GM21528 (cell line): ENCODE data around the gene ANKRD37.
"Not testable (repeated sequence)": the region's sequence is repeated elsewhere in the genome, so short reads cannot be mapped to it uniquely, and the experiment has no call there.

ENCODE experiments used
- ATAC-seq: cut with Tn5 transposase; IDR thresholded peaks from one replicate; pipeline ENCODE4 v1.9.1; 2021; ENCODE audit warnings: mild to moderate bottlenecking, moderate library complexity; ENCODE audit not compliant: unreplicated experiment, low FRiP score

The ANKRD37 gene

DNA sequence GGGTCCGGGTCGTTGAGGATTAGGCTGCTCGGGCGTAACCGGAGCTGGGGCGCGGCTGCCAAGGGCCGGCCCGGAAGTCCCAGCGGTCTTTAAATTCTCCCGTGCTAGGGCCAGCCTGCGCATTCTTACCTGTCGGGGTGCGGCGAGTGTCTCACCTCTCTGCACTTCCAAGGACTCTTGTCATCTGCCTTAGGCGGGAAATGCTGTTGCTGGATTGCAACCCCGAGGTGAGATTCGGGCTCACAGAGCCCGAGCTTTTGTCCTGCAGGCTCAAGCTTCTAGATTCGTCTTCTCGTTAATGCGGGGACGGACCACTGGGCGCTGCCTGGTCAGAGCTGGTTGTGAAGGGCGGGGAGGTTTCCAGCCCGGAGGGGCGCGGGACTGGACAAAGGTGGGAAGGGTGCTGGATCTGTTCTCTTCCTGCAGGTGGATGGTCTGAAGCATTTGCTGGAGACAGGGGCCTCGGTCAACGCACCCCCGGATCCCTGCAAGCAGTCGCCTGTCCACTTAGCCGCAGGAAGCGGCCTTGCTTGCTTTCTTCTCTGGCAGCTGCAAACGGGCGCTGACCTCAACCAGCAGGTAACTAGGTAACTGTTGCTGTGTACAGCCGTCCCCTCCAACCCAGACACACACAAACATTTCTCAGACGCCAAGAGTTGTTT lies at the start of gene ANKRD37:
Gene ANKRD37, plus strand, starts transcription at position 118 of the 662 bp plus-strand sequence. Its CDS starts 83 bp downstream, at position 201.
- peak; percentile 10 for ATAC-seq

- ATAC-seq = no peak
These were observed 49.6 kb upstream of the ANKRD37 start for GRCh38 chr4:185346975-185347601.

- no peak for ATAC-seq
These were observed 45.0 kb upstream of the ANKRD37 start for GRCh38 chr4:185351691-185352090.

GRCh38 chr4:185352202-185352601 lies 44.4 kb upstream of the ANKRD37 start:
- no peak for ATAC-seq

DNA sequence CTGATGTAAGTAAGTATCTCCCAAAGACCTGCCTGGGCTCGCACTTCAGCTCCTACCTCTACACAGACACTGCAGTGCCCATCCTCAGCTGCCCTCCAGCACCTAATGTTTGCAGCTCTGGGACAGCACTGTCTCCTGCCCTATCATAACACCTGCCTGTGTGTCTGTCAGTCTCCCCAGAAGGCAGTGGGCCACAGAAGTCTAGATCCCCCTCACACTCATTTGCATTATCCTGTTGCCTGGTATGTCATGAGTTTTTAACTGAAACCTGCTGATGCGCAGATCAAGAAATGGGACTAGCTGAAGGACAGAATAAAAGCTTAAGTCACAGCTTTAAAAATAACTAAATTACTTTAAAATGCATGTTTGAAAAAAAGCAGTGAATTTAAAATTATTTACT lies 43.9 kb upstream of the ANKRD37 start:
- ATAC-seq = no peak

DNA sequence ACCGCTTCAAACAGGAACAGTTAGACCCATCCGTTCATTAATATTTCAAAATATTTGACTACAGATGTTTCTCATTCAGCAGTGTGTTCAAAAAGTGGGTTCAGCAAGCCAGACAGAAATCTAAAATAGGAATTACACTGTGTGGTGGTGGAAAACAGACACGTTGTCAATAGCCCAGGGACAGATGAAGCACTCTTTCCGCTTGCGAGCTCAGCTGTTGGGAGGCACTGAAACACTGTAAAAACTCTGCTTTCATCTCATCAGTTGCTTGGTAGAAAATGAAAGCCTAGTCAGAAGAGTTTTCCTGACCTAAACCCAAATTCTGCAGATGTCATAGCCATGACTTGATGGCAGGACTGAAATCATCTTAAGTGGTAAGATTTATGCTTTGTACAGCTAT lies 39.4 kb upstream of the ANKRD37 start:
- no peak for ATAC-seq

GRCh38 chr4:185357733-185358440 lies 38.8 kb upstream of the ANKRD37 start:
- no peak for ATAC-seq

- no peak for ATAC-seq
These were observed 38.1 kb upstream of the ANKRD37 start for GRCh38 chr4:185358514-185358913.

DNA sequence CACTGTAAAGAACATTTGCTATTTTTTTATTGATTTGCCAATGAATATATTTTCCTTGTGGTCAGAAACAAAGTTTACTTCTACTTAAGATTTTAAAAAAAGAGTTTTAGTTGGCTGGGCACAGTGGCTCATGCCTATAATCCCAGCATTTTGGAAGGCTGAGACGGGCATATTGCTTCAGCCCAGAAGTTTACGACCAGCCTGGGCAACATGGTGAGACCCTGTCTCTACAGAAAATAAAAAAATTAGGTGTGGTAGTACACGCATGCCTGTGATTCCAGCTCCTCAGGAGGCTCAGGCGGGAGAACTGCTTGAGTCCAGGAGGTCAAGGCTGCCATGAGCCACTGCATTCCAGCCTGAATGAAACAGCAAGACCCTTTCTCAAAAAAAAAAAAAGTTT lies 37.7 kb upstream of the ANKRD37 start:
- no peak for ATAC-seq

DNA sequence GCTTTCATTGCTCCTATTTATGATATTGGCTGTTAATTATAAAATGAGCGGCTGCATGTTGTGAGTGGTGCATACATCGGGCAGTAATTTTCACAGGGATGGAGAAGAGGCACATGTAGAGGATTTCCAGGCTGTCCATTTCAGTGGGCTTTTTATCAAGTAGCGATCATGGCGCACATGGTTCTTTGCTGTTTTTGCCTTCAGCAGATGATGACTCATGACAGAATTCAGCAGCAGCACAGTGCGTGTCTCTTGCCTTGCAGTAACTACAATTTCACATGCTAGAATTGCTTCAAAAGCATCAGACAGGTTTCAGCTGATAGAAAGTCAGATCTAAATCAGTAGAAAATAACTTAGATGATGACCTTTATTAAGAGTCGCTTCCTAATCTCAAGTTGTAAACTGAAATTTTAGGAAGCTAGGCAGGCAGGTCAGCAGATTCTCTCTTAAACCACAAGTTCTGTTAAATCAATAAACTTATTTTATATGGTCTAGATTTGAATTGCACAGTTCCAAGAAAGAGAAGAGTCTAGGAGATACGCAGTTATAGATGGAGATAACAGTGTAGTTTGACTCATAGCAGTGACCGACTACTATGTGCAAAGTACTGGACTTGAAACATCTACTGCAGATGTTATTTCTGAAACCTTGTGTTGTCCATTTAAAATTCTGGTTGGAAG lies 36.7 kb upstream of the ANKRD37 start:
- no peak for ATAC-seq

- ATAC-seq = no peak
These were observed 34.8 kb upstream of the ANKRD37 start for GRCh38 chr4:185361872-185362271.

DNA sequence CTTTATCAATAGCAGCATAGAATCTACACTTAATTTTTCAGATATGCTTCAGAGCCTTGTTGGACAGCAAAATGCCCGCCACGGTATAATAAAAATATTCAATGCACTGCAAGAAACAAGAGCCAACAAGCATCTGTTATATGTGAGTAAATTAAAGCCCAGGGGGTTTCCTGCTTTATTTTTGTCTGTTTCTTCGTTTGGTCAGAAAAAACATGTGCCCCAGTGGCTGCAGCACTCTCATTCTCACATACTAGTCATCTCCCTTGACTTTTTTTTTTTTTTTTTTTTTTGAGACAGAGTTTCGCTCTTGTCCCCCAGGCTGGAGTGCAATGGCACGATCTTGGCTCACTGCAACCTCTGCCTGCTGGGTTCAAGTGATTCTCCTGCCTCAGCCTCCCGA lies 34.1 kb upstream of the ANKRD37 start:
- ATAC-seq = not testable (repeated sequence)

- no peak for ATAC-seq
These were observed 33.4 kb upstream of the ANKRD37 start for GRCh38 chr4:185363251-185363650.

GRCh38 chr4:185364886-185365285 lies 31.8 kb upstream of the ANKRD37 start:
- no peak for ATAC-seq

DNA sequence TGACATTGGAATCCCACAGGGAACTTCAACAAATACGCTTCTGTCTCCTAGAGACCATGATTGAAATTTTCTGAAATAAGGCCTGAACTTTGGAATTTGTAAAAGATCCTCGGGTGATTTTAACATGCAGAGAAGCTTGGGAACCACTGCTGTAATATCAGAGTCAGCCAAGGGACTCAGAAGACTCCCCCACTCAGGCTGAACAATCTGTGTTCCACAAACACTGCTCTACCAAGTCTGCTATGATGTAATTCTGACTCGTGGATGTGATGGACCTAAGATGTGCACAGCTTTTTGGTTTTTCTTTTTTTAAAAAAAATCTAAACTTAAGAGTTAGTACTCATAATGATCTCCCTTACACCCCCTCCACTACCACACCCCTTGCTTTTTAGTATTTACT lies 26.9 kb upstream of the ANKRD37 start:
- ATAC-seq = no peak

- no peak for ATAC-seq
These were observed 26.2 kb upstream of the ANKRD37 start for GRCh38 chr4:185370268-185370949.

DNA sequence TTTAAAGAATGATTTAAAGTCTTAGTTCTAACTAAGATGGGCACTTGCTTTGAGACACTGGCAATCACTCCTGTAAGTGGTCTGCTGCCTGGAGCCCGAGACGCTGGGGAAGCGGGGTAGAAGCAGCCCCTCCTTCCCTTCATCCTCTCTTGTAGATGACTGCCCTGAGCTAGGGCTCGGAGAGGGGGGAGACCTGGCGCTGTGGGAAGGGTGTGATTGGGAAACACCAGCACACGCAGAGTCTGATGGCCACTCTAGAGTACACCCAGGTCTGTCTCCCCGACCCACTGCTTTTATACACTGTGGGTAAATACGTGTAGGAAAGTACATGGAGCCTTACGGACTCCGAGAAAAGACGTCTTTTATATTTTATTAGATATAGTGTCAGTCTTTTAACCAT lies 24.9 kb upstream of the ANKRD37 start:
- no peak for ATAC-seq

DNA sequence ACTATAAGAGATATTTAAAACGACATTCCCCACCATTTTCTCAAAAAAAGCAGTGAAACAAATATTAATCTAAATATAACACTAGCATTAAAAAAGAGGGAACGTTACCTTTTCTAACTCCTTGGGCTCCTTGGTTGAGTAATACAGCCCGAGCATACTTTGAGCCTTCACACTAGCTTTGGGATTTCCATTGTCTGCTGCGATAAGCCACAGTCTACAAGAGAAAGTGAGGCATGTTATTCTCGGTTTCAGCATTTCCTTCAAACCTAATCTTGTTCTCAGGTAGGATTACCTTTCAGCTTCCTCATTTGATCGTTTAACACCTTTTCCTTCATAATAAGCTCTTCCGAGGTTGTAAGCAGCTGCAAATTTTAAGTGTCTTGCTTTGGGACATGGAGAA lies 22.6 kb upstream of the ANKRD37 start:
- no peak for ATAC-seq

DNA sequence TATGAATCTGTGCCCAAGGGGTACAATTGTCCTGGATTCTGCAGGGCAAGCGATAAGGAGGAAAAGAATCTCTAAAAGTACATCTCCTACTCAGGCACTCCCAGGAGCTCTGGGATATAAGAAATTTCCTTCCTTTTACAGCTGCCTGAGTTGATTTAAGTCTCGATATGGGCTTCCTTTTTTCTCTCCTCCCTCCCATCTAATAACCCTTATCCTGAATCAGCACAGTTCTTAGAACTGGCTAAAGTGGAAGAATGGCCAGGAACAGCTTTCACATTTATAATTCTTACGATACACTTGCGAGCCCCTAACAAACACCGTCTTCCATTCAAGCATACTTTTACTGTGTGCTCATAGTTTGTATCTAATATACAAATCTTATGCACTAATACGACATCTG lies 22.1 kb upstream of the ANKRD37 start:
- no peak for ATAC-seq

DNA sequence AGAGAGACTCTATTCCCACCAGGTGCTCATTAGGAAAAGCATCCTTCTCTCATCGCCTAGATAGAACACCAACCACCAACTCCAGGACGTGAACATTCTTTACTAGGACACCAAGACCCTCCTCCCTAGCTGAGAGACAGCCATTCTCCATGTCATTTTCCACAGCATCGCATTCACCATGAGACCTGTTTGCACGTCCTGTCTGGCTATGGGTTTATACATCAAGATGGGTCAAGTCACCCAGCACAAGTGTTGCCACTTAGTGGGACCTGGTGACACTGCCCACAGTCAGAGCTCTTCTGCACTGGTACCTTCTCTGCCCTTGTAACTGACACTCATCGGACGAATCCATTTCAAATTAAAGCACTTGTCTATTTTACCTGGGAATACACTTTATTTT lies 18.4 kb upstream of the ANKRD37 start:
- no peak for ATAC-seq
